DMS114 treated with DMSO at 0.1 percent for 48 hours (cell line): Measurements from ENCODE around the gene EIF2S2.
A peak's percentile ranks its signal among the peaks of the same experiment; 100 is the strongest.

Source experiments
- DNase-seq: peaks from one replicate; lab custom pipeline; 2025; ENCODE audit not compliant: unreplicated experiment; lab: John Stamatoyannopoulos, UW

EIF2S2 gene

GRCh38 chr20:34089655-34090345, 22.2 kb downstream of the EIF2S2 start:
- no peak for DNase-seq

GRCh38 chr20:34089175-34089479, 22.9 kb downstream of the EIF2S2 start:
- no peak for DNase-seq

- DNase-seq, result no peak
Measured at GRCh38 chr20:34088305-34089174, 23.5 kb downstream of the EIF2S2 start.

GRCh38 chr20:34085544-34086040, 26.5 kb downstream of the EIF2S2 start:
- DNase-seq, result no peak

DNA sequence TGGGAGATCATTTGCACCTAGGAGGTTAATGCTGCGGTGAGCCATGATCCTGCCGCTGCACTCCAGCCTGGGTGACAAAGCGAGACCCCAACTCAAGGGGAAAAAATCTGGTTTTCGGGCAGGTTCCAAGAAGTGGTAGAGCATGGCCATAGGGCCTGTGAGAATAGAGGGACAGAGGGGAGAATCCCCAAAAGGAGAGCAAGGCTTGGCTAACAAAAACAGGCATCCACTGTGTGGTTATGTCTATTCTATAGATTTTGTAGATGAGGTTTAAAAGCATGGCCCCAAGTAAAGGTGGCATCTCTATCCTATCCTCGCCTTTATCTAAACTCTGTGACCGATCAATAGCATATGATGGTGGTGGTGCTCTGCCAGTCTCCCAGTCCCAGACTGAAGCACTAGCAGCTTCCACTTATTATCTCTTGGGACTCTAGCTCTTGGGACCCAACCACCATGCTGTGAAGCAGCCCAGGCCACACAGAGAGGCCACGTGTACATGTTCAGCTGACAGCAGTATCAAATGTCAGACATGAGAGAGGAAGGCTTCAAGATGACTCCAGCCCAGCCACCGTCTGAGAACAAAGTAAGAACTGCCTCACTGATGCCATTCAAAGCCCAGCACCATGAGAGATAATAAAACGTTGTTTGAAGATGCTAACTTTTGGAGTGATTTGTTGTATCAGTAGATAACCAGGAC, 27.7 kb downstream of the EIF2S2 start:
- DNase-seq, result no peak

- no peak for DNase-seq
Measured at GRCh38 chr20:34083781-34084180, 28.3 kb downstream of the EIF2S2 start.

DNA sequence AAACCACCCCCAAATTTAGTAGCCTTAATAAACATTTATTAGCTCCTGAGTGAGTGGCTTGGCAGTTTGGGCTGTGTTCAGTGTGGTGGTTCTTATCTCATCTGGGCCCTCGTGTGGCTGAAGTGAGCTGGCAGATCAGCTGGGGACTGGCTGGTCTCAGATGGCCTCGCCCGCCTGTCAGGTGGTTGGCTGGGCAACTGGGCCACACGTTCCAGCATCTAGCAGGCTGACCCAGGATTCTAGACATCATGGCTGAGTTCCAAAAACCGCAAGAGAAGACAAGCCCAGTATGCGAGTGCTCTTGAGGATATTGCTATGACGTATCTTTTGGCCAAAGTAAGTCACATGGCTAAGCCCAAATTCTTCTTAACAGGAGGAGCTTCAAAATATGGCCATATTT, 28.9 kb downstream of the EIF2S2 start:
- no peak for DNase-seq

DNA sequence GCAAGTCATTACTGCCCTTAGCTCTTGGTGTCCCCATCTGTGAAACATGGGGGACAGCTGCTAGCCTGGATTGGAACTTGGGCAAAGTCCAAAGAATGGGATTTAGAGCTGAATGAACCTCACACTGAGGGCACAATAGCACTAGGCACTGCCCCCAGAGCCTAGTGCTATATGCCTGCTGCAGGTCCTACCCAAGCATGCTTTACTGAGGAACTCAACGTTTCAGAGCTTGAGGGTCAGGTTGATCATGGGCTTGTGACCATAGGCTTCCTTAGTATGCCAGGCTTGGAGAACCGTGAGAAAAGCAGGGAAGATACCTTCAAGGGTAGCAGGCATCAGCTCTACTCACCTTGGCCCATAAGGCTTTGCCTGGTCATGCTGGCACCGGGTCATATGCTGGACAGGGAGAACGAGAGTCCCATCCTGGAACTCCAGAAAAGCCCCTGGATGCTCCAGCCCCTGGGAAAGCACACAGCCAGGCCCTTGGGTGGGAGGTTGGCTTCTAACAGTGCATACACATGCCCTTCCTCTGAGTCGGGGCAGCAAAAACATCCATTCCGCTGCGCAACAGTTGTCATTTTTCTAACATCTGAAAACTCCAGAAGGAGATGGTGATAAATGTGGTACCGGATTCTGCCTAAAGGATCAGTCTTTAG, 29.7 kb downstream of the EIF2S2 start:
- DNase-seq, result no peak

GRCh38 chr20:34079818-34080217, 32.2 kb downstream of the EIF2S2 start:
- DNase-seq, result no peak

DNA sequence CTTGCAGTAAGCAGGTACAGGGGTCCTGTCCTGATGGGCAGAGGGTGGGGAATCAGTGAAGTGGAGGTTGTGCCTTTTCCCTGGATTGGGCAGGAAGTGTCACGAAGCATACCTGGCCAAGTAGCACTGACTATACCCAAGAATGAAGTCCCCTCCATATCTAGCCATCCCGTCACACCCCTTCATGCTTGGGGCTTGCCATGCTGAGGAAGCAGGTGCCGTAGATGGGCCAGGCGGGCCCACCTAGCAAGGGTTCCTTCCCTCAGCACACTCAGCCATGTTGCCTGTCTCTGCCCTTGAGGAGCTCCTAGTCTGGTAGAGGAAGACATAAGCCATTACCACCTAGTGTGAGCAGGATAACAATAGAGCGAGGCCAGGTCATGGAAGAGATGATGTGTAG, 33.5 kb downstream of the EIF2S2 start:
- DNase-seq, result no peak

- DNase-seq, result no peak
Measured at GRCh38 chr20:34076952-34077351, 35.1 kb downstream of the EIF2S2 start.

DNA sequence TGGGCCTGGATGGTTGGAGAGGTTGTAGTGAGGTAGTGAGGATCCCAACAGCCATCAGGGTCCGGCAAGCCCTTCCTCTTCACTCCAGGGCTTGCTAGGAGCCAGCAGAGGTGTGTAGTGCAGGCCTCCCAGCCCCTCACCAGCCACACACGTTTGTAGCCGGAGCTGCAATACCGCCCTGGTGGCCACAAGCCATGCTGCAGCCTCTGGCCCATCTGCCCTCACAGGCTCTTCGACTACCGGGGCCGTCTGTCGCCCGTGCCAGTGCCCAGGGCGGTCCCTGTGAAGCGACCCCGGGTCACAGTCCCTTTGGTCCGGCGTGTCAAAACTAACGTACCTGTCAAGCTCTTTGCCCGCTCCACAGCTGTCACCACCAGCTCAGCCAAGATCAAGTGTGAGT, 36.4 kb downstream of the EIF2S2 start:
- no peak for DNase-seq

GRCh38 chr20:34074101-34074760, 37.8 kb downstream of the EIF2S2 start:
- no peak for DNase-seq

DNA sequence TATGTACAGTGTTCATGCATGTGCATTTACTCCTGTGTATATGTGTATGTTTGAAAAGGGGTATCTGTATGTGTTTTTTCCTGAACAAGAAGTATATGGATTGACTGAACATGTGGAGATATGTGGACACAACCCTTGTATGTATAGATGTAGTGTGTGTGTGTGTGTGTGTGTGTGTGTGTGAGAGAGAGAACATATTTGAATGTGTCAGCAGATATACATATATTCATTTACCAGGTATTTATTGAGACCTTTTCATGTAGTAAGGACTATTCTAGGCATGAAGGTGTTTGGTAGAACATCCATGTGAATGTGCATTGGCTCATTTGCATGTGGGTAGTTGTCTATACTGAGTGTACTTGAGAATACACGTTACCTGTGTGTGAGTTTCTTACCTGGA, 39.3 kb downstream of the EIF2S2 start:
- no peak for DNase-seq

DNA sequence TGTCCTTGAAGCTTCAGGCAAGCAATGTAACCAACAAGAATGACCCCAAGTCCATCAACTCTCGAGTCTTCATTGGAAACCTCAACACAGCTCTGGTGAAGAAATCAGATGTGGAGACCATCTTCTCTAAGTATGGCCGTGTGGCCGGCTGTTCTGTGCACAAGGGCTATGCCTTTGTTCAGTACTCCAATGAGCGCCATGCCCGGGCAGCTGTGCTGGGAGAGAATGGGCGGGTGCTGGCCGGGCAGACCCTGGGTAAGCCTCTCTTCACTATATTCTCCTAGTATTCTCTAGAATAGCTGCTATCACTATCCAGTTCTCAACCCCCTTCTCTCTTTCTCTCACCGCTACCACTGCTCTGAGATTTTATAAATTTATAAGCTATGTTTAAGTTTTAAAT, 40.0 kb downstream of the EIF2S2 start:
- DNase-seq, result no peak

DNA sequence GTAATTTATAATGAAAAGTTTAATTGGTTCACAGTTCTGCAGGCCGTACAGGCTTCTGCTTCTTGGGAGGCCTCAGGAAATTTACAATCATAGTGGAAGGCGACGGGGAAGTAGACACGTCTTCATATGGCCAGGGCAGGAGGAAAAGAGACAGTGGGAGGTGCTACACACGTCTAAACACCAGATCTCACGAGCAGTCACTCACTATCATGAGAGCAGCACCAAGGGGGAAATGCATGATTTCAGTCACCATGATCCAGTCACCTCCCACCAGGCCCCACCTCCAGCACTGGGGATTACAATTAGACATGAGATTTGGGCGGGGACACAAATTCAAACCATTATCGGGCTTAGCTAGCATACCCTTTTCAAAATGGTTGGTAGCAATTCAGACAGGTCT, 41.2 kb downstream of the EIF2S2 start:
- DNase-seq, result no peak

- no peak for DNase-seq
Measured at GRCh38 chr20:34070079-34070439, 42.0 kb downstream of the EIF2S2 start.

GRCh38 chr20:34069341-34070078, 42.5 kb downstream of the EIF2S2 start:
- peak; percentile 55 for DNase-seq

DNA sequence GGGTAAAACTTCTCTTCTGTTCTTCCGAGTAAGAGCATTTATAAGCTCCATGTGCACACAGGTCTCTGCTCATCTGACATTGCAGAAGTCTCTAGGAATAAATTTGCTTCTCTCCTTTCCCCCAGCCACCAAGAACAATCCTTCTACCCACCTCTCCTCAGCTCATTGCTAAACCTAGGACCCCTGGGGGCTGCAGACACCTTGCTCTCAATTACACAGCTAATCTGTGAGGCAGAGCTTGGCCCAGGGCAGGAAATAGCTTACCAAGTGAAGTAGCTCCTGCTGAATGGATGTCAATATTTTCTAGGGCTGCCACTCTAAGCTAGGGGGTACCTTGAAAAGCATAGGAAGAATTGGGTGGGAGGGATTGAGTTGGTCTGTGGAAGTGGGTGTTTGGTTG, 44.0 kb downstream of the EIF2S2 start:
- DNase-seq, result no peak

- DNase-seq, result no peak
Measured at GRCh38 chr20:34066476-34067090, 45.5 kb downstream of the EIF2S2 start.
